Right cardiac atrium (tissue), 5 donors: ENCODE data around the gene TRIM63. TPM values are rescaled to one million over a fixed set of nuclear protein-coding genes. Genes with fewer than 3 reads are reported as not detected.

ENCODE experiments used
- ATAC-seq, 2 donors: fragments of 200-7000 bp; cut with Tn5 transposase; one replicate each; pipeline versions ENCODE4 v1.8.0 to v1.9.1; 2020; ENCODE audit warnings: moderate library complexity in 2 of 2, mild to moderate bottlenecking in 1 of 2
- DNase-seq, 3 donors: peaks; one replicate each; pipeline ENCODE4 v3.0.0-alpha.2; 2020
- H3K27ac ChIP-seq: one replicate; pipeline ENCODE4 v1.5.1; 2013; ENCODE audit warnings: mild to moderate bottlenecking, low read length, control low read depth, moderate library complexity
- H3K27me3 ChIP-seq: one replicate; pipeline ENCODE4 v1.6.1; 2013; ENCODE audit not compliant: control insufficient read depth, insufficient read depth
- H3K4me1 ChIP-seq: one replicate; pipeline ENCODE4 v1.6.1; 2013; ENCODE audit warnings: low read length; ENCODE audit not compliant: control insufficient read depth, insufficient read depth
- H3K4me3 ChIP-seq: one replicate; pipeline ENCODE4 v1.5.1; 2013; ENCODE audit warnings: low read length, control low read depth
- H3K9me3 ChIP-seq: one replicate; pipeline ENCODE4 v1.6.1; 2013; ENCODE audit warnings: low read length; ENCODE audit not compliant: control insufficient read depth
- WGBS: extraction: QIAGEN DNeasy Blood & Tissue Kit; methylation state at CpG from one replicate; pipeline ENCODE4 v1.1.7; 2013; 5-methylcytosine and 5-hydroxymethylcytosine counted together
- intact Hi-C, 4 donors: fragments of 100-400 bp; cut with DNase I; formaldehyde crosslinking; loops; one replicate each; pipeline versions ENCODE4 v1.11.0 to v1.14.0; 2022 to 2023
- polyA plus RNA-seq: library from polyadenylated mRNA; stranded (reverse); fragments of 200-250 nt; gene quantifications from one replicate; pipeline ENCODE4 v1.2.3, GENCODE V29; 2013
- total RNA-seq, 4 donors: library from RNA; stranded (reverse); fragmentation: NEBNext Ultra II Directional; extraction: Animal tissue kit (Norgen Biotek cat#: 25700); gene quantifications; one replicate each; pipeline ENCODE4 v1.2.1, GENCODE V29; 2021
- donor health status: healthy with polysubstance abuse.
- donor health status: DM: no; HTN: yes; CAD: no.
- donor health status: DM: no; HTN: no; CAD: no.
- donor health status: DM: no; HTN: yes; CAD: no; lungs with severe emphysema.
- donor health status: DM: yes; HTN: yes; CAD: no.

TRIM63 gene
- total and polyA plus RNA-seq, 5 donors: 121 to 194 (median 163) TPM

- Histone ChIP-seq H3K9me3 (no peaks in the 10 kb centered on the region), H3K4me3 (no peak overlapping the region), H3K27ac (no peak overlapping the region), H3K27me3 (no peaks in the 10 kb centered on the region), H3K4me1 (no peaks in the 10 kb centered on the region)
- ATAC-seq (no peak), DNase-seq (no peak)
- intact Hi-C loops: no loop called here
- 93% methylated on average over 3 of the region's 3 CpGs for WGBS
Measured at GRCh38 chr1:26089125-26089524, 21.7 kb upstream of the TRIM63 start.

GRCh38 chr1:26084844-26085243 lies 17.4 kb upstream of the TRIM63 start:
- 88% methylated on average over 2 of the region's 2 CpGs for WGBS
- Histone ChIP-seq H3K4me1 (no peaks in the 10 kb centered on the region), H3K4me3 (no peak overlapping the region), H3K9me3 (no peaks in the 10 kb centered on the region), H3K27ac (peak overlapping the region; percentile 28), H3K27me3 (no peaks in the 10 kb centered on the region)
- DNase-seq (no peak), ATAC-seq (no peak)
- intact Hi-C loops: no loop called here

GRCh38 chr1:26084091-26084561 lies 16.7 kb upstream of the TRIM63 start:
- DNase-seq: peak; percentile 43 to 60 (median 59)

GRCh38 chr1:26083208-26083607 lies 15.8 kb upstream of the TRIM63 start:
- 38% methylated on average over 5 of the region's 5 CpGs for WGBS
- DNase-seq (peak in 1 of 3 donors; percentile 22), ATAC-seq (peak; percentile 78)
- no peak overlapping the region for H3K4me3 ChIP-seq
- H3K27me3 ChIP-seq: no peaks in the 10 kb centered on the region
- H3K27ac ChIP-seq: peak overlapping the region; percentile 95
- H3K9me3 ChIP-seq: no peaks in the 10 kb centered on the region
- H3K4me1 ChIP-seq: no peaks in the 10 kb centered on the region
- intact Hi-C loops: no loop called here

More at GRCh38 chr1:26084091-26084561, 16.7 kb upstream of the TRIM63 start:
- Histone ChIP-seq H3K27ac (peak overlapping the region; percentile 28), H3K9me3 (no peaks in the 10 kb centered on the region), H3K4me3 (no peak overlapping the region), H3K4me1 (no peaks in the 10 kb centered on the region), H3K27me3 (no peaks in the 10 kb centered on the region)
- peak; percentile 80 to 85 for ATAC-seq
- intact Hi-C loops: no loop called here
- WGBS: 46% methylated on average over 2 of the region's 2 CpGs

- no peak overlapping the region for H3K4me3 ChIP-seq
- H3K27me3 ChIP-seq: no peaks in the 10 kb centered on the region
- peak in 1 of 2 donors; percentile 2 for ATAC-seq
- intact Hi-C loops: no loop called here
- H3K27ac ChIP-seq: peak overlapping the region; percentile 90
- H3K9me3 ChIP-seq: no peaks in the 10 kb centered on the region
- no peak for DNase-seq
- H3K4me1 ChIP-seq: no peaks in the 10 kb centered on the region
- 61% methylated on average over 3 of the region's 3 CpGs for WGBS
Measured at GRCh38 chr1:26082020-26082350, 14.6 kb upstream of the TRIM63 start.

- peak overlapping the region; percentile 96 for H3K27ac ChIP-seq
- peak; percentile 44 to 81 (median 76) for DNase-seq
- peak; percentile 61 to 64 for ATAC-seq
- H3K4me1 ChIP-seq: no peaks in the 10 kb centered on the region
- H3K4me3 ChIP-seq: no peak overlapping the region
- 58% methylated on average over 8 of the region's 8 CpGs for WGBS
- no peaks in the 10 kb centered on the region for H3K9me3 ChIP-seq
- no peaks in the 10 kb centered on the region for H3K27me3 ChIP-seq
- intact Hi-C loops: no loop called here
Measured at GRCh38 chr1:26081267-26082019, 14.0 kb upstream of the TRIM63 start.

- ATAC-seq: no peak
- H3K4me3 ChIP-seq: no peak overlapping the region
- no peaks in the 10 kb centered on the region for H3K4me1 ChIP-seq
- intact Hi-C loops: no loop called here
- no peaks in the 10 kb centered on the region for H3K9me3 ChIP-seq
- no peak for DNase-seq
- no peaks in the 10 kb centered on the region for H3K27me3 ChIP-seq
- H3K27ac ChIP-seq: peak overlapping the region; percentile 45
- 65% methylated on average over 9 of the region's 9 CpGs for WGBS
Measured at GRCh38 chr1:26079960-26080814, 12.8 kb upstream of the TRIM63 start.

GRCh38 chr1:26079178-26079563 lies 11.7 kb upstream of the TRIM63 start:
- DNase-seq: no peak
- Histone ChIP-seq H3K4me3 (no peak overlapping the region), H3K27ac (peak overlapping the region; percentile 2), H3K27me3 (no peaks in the 10 kb centered on the region), H3K9me3 (no peaks in the 10 kb centered on the region), H3K4me1 (no peaks in the 10 kb centered on the region)
- ATAC-seq: no peak
- intact Hi-C loops: no loop called here
- 49% methylated on average over 7 of the region's 7 CpGs for WGBS

- intact Hi-C loops: no loop called here
- WGBS: 46% methylated on average over 8 of the region's 8 CpGs
- DNase-seq: no peak
- ATAC-seq: no peak
- Histone ChIP-seq H3K27ac (peak overlapping the region; percentile 13), H3K4me1 (no peaks in the 10 kb centered on the region), H3K9me3 (no peaks in the 10 kb centered on the region), H3K27me3 (no peaks in the 10 kb centered on the region), H3K4me3 (no peak overlapping the region)
Measured at GRCh38 chr1:26078286-26079177, 11.1 kb upstream of the TRIM63 start.

GRCh38 chr1:26077524-26077923 lies 10.1 kb upstream of the TRIM63 start:
- Histone ChIP-seq H3K9me3 (no peaks in the 10 kb centered on the region), H3K27ac (no peak overlapping the region), H3K4me3 (no peak overlapping the region), H3K27me3 (no peaks in the 10 kb centered on the region), H3K4me1 (no peaks in the 10 kb centered on the region)
- DNase-seq: no peak
- WGBS: 98% methylated on average over 1 of the region's 1 CpG
- no peak for ATAC-seq
- intact Hi-C loops: no loop called here
